ENCODE measurements around the gene ARPP21. TPM values are rescaled to one million over a fixed set of nuclear protein-coding genes. Genes with fewer than 3 reads are reported as not detected.
"Not testable (repeated sequence)": the region's sequence is repeated elsewhere in the genome, so short reads cannot be mapped to it uniquely, and the experiment has no call there.

Gene ARPP21
- total RNA-seq, 1 donor from 2014 or later = 4.9 TPM

DNA sequence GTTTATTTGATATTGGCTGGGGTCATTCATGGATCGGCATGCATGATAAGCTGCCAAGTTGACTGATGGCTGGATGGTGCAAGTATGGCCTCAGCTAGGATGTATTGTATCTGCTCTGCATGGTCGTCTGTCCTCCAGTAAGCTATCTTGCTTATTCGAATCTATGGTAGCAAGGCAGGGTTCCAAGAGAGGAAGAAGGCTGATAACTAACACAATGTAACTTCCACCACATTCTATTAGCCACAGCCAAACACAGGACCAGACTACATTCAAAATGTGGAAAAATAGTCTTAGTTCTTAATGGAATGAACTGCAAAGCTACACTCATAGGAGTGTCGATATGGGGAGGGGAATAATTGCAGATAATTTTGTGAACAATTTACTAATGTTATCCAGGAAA lies 175.2 kb downstream of the ARPP21 start:
- Mint-ChIP-seq H3K36me3 (ENCODE audit: low read depth) (no peaks in the 10 kb centered on the region), H3K27ac (ENCODE audit: unreplicated experiment) (no peak overlapping the region), H3K4me3 (ENCODE audit: unreplicated experiment) (no peak overlapping the region), H3K27me3 (ENCODE audit: low read depth) (no peaks in the 10 kb centered on the region), H3K9me3 (ENCODE audit: low read depth) (peaks cover 3% of the 10 kb centered on the region), H3K4me1 (ENCODE audit: low read depth) (no peaks in the 10 kb centered on the region)
- TF ChIP-seq, protein P1, sequence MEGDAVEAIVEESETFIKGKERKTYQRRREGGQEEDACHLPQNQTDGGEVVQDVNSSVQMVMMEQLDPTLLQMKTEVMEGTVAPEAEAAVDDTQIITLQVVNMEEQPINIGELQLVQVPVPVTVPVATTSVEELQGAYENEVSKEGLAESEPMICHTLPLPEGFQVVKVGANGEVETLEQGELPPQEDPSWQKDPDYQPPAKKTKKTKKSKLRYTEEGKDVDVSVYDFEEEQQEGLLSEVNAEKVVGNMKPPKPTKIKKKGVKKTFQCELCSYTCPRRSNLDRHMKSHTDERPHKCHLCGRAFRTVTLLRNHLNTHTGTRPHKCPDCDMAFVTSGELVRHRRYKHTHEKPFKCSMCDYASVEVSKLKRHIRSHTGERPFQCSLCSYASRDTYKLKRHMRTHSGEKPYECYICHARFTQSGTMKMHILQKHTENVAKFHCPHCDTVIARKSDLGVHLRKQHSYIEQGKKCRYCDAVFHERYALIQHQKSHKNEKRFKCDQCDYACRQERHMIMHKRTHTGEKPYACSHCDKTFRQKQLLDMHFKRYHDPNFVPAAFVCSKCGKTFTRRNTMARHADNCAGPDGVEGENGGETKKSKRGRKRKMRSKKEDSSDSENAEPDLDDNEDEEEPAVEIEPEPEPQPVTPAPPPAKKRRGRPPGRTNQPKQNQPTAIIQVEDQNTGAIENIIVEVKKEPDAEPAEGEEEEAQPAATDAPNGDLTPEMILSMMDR (IDR thresholded peaks at IDR 0.05) = no peak
- no peak for DNase-seq (ENCODE audit: low spot score)

DNA sequence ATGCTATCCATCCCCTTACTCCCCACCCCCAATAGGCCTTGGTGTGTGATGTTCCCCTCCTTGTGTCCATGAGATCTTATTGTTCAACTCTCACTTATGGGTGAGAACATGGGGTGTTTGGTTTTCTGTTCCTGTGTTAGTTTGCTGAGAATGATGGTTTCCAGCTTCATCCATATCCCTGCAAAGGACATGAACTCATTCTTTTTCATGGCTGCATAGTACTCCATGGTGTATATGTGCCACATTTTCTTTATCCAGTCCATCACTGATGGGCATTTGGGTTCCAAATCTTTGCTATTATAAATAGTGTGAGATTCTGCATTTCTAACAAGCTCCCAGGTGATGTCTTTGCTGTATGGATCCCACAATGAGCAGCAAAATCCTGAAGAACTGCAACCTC lies 176.5 kb downstream of the ARPP21 start:
- H3K27ac Mint-ChIP-seq (ENCODE audit: unreplicated experiment); H3K4me3 Mint-ChIP-seq (ENCODE audit: unreplicated experiment); H3K27me3 Mint-ChIP-seq (ENCODE audit: low read depth); H3K9me3 Mint-ChIP-seq (ENCODE audit: low read depth); DNase-seq (ENCODE audit: low spot score); H3K4me1 Mint-ChIP-seq (ENCODE audit: low read depth); H3K36me3 Mint-ChIP-seq (ENCODE audit: low read depth): not testable (repeated sequence)

DNA sequence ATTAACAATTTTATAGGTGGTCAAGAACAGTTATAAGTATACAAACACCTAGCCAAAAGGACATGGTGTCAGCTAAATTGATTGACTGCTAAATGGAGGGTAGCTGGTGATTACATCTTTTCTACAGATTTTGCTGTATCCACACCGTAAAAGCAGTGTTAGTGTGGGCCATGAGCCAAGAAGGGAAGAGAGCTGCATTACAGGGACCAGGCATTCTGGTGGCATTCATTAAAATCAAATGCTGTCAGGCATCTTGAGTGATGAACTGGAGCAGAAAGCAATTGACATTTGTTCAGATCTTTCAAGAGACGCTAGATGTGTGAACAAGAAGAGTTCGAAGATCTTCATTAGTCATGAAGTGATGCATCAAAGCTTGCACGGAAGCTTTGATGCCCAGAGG lies 177.9 kb downstream of the ARPP21 start:
- Mint-ChIP-seq H3K36me3 (ENCODE audit: low read depth) (no peaks in the 10 kb centered on the region), H3K27me3 (ENCODE audit: low read depth) (no peaks in the 10 kb centered on the region), H3K4me1 (ENCODE audit: low read depth) (no peaks in the 10 kb centered on the region), H3K27ac (ENCODE audit: unreplicated experiment) (no peak overlapping the region), H3K9me3 (ENCODE audit: low read depth) (peaks cover 8% of the 10 kb centered on the region), H3K4me3 (ENCODE audit: unreplicated experiment) (no peak overlapping the region)
- TF ChIP-seq, protein P1 (IDR thresholded peaks at IDR 0.05) = no peak
- DNase-seq (ENCODE audit: low spot score) = no peak

DNA sequence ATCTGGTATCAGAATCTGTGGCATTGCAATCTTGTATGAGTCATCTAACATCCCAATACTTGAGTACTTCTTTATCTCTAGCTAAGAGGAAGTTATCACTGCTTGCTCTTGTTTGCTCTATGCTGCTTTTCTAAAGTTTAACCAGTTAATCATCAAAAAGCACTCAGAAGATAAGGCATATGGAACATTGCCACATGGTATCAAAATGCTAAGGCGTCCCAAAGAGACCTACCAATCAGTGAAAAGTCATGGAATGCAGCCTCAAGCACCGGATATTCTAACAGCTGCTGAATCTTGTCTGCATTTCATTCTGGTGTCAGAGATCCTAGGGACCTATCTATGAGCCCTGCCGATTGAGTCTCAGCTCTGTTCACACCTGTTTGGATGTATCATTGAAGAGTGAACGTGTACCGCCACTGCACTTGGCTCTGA lies 192.8 kb downstream of the ARPP21 start:
- DNase-seq (ENCODE audit: low spot score) = no peak
- H3K36me3 Mint-ChIP-seq (ENCODE audit: low read depth) = no peaks in the 10 kb centered on the region
- TF ChIP-seq, protein P1 (IDR thresholded peaks at IDR 0.05) = no peak
- peaks cover 11% of the 10 kb centered on the region for H3K27me3 Mint-ChIP-seq (ENCODE audit: low read depth)
- no peaks in the 10 kb centered on the region for H3K9me3 Mint-ChIP-seq (ENCODE audit: low read depth)
- H3K4me3 Mint-ChIP-seq (ENCODE audit: unreplicated experiment) = no peak overlapping the region
- H3K4me1 Mint-ChIP-seq (ENCODE audit: low read depth) = no peaks in the 10 kb centered on the region
- H3K27ac Mint-ChIP-seq (ENCODE audit: unreplicated experiment) = no peak overlapping the region

Small RNA genes within 50 kb of the gene (microRNA-seq; reads per million reads assigned to microRNA genes)
- gene MIR128-2 (ENCODE audit: borderline number of aligned reads) = 105 reads per million, percentile 58 among the genes with 10 or more reads in this experiment

Measured in chondrocyte (in vitro differentiated cells).